Lung (tissue), 12 donors: ENCODE results near the gene DYRK4. TPM values are rescaled to one million over a fixed set of nuclear protein-coding genes. Genes with fewer than 3 reads are reported as not detected.

Source experiments
- ATAC-seq: fragments of 200-7000 bp; cut with Tn5 transposase; one replicate; pipeline ENCODE4 v1.9.1; 2020; ENCODE audit warnings: moderate number of reproducible peaks; ENCODE audit not compliant: insufficient read depth, low FRiP score
- DNase-seq, 3 donors: peaks; one replicate each; pipeline ENCODE4 v3.0.0-alpha.2; 2013 to 2017
- H3K27ac ChIP-seq, 2 donors: one replicate each; pipeline ENCODE4 v1.5.1; 2013; ENCODE audit warnings: mild to moderate bottlenecking in 2 of 2, moderate library complexity in 2 of 2, control low read depth in 1 of 2, inconsistent platforms in 1 of 2, low read depth in 1 of 2, low read length in 1 of 2
- H3K27me3 ChIP-seq, 3 donors: one replicate each; pipeline ENCODE4 v1.5.1; 2013; ENCODE audit warnings: low read length in 2 of 3; ENCODE audit not compliant: control insufficient read depth in 3 of 3, insufficient read depth in 3 of 3
- H3K36me3 ChIP-seq, 4 donors: one replicate each; pipeline ENCODE4 v1.5.1; 2013; ENCODE audit warnings: low read length in 4 of 4, mild to moderate bottlenecking in 1 of 4, moderate library complexity in 1 of 4; ENCODE audit not compliant: control insufficient read depth in 4 of 4, insufficient read depth in 4 of 4
- H3K4me1 ChIP-seq, 5 donors: one replicate each; pipeline ENCODE4 v1.5.1; 2013; ENCODE audit warnings: low read length in 5 of 5, mild to moderate bottlenecking in 2 of 5, moderate library complexity in 1 of 5; ENCODE audit not compliant: control insufficient read depth in 5 of 5, insufficient read depth in 5 of 5
- H3K4me3 ChIP-seq: one replicate; pipeline ENCODE4 v1.5.1; 2013; ENCODE audit warnings: mild to moderate bottlenecking, control low read depth, moderate library complexity
- H3K9ac ChIP-seq, 2 donors: one replicate each; pipeline ENCODE4 v1.5.1; 2013; ENCODE audit warnings: low read length in 2 of 2, control low read depth in 1 of 2; ENCODE audit not compliant: insufficient read depth in 1 of 2
- H3K9me3 ChIP-seq, 4 donors: one replicate each; pipeline ENCODE4 v1.5.1; 2013; ENCODE audit warnings: low read length in 3 of 4, mild to moderate bottlenecking in 1 of 4, moderate library complexity in 1 of 4; ENCODE audit not compliant: control insufficient read depth in 4 of 4, insufficient read depth in 3 of 4
- WGBS, 2 donors: extraction: QIAGEN DNeasy Blood & Tissue Kit; methylation state at CpG; one replicate each; pipeline ENCODE4 v1.1.7; 2013; 5-methylcytosine and 5-hydroxymethylcytosine counted together
- polyA plus RNA-seq, 2 donors: library from polyadenylated mRNA; stranded (reverse); fragments of 200-250 nt; gene quantifications; one replicate each; pipeline ENCODE4 v1.2.1, GENCODE V29; 2013
- total RNA-seq, 2 donors: library from RNA; depleted of rRNA in 1 of 2; stranded (reverse); fragments of >200 nt in 1 of 2; gene quantifications; one replicate each; pipeline ENCODE4 v1.2.1, GENCODE V29; 2014 to 2021
- TF ChIP-seq, protein P1 (sequence below): IDR thresholded peaks from 2 replicates; pipeline ENCODE4 v1.5.1; 2012; ENCODE audit warnings: mild to moderate bottlenecking; ENCODE audit errors: control extremely low read depth, extremely low read depth
- donor health status: control.
- donor health status: control.
- donor health status: Bipolar disorder and iron deficiency.
- donor health status: healthy.
- donor health status: DM: yes; HTN: yes; CAD: no.

Gene DYRK4
- total and polyA plus RNA-seq, 4 donors: 27.8 to 80.2 (median 31.3) TPM

DNA sequence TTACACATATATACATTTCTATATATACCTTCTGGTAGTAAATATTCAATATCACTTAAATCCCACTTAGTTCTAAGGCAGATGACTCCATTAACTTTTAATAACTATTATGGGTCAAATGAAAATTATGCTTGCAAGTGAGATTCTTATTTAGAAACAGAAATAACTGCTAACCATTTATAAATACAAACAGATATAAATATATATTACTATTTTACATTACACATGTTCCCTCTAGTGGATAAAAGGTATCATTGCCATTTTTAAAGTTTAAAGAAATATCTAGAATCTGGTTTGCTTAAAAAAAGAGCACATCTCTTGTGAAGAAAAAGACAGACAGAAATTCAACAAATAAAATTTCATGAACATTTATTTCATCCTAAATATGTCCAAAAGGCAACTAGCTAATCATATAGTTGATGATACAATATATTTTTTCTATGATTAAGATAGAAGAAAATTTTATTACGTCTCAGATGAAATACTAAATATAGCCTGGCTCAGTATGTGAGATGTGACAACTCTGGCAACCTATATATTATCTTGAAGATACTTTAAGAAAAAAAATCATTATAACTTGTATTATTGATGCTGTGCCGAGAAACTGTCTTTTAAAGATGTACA, 35.0 kb upstream of the DYRK4 start:
- no peaks in the 10 kb centered on the region for H3K9me3 ChIP-seq
- no peak overlapping the region for H3K27ac ChIP-seq
- no peaks in the 10 kb centered on the region for H3K27me3 ChIP-seq
- TF ChIP-seq, protein P1, sequence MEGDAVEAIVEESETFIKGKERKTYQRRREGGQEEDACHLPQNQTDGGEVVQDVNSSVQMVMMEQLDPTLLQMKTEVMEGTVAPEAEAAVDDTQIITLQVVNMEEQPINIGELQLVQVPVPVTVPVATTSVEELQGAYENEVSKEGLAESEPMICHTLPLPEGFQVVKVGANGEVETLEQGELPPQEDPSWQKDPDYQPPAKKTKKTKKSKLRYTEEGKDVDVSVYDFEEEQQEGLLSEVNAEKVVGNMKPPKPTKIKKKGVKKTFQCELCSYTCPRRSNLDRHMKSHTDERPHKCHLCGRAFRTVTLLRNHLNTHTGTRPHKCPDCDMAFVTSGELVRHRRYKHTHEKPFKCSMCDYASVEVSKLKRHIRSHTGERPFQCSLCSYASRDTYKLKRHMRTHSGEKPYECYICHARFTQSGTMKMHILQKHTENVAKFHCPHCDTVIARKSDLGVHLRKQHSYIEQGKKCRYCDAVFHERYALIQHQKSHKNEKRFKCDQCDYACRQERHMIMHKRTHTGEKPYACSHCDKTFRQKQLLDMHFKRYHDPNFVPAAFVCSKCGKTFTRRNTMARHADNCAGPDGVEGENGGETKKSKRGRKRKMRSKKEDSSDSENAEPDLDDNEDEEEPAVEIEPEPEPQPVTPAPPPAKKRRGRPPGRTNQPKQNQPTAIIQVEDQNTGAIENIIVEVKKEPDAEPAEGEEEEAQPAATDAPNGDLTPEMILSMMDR: peak; percentile 56
- 95 to 99% methylated on average over 2 of the region's 2 CpGs for WGBS, 2 donors
- DNase-seq: peak in 2 of 3 donors; percentile 32 to 37
- no peak overlapping the region for H3K4me3 ChIP-seq
- H3K36me3 ChIP-seq: peaks cover 3 to 22% (median 5%) of the 10 kb centered on the region in 4 donors
- H3K4me1 ChIP-seq: no peaks in the 10 kb centered on the region
- H3K9ac ChIP-seq: no peak overlapping the region
- no peak for ATAC-seq

DNA sequence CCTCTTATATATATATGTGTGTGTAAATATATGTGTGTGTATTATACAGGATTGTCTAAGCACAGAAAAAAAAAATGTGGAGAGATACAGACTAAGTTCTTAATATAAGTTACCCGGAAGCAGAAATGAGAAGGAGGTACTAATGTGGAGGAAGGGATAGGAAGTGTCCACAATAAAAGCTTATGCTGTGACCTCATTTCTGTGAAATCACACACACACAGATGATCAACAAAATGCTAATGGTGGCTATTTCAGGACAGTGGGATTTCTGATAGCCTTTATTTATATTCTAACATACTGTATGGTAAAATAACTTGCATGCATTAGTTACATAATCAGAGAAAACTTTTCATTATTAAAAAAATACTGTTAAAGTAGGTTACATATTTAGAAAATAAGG, 31.8 kb upstream of the DYRK4 start:
- 74 to 77% methylated on average over 1 of the region's 1 CpG for WGBS, 2 donors
- H3K9ac ChIP-seq: no peak overlapping the region
- no peak overlapping the region for H3K4me3 ChIP-seq
- TF ChIP-seq, protein P1: no peak
- DNase-seq (no peak), ATAC-seq (no peak)
- H3K36me3 ChIP-seq: peaks cover 0 to 15% (median 8%) of the 10 kb centered on the region in 4 donors
- H3K27me3 ChIP-seq: no peaks in the 10 kb centered on the region
- H3K27ac ChIP-seq: no peak overlapping the region
- no peaks in the 10 kb centered on the region for H3K4me1 ChIP-seq
- H3K9me3 ChIP-seq: no peaks in the 10 kb centered on the region

DNA sequence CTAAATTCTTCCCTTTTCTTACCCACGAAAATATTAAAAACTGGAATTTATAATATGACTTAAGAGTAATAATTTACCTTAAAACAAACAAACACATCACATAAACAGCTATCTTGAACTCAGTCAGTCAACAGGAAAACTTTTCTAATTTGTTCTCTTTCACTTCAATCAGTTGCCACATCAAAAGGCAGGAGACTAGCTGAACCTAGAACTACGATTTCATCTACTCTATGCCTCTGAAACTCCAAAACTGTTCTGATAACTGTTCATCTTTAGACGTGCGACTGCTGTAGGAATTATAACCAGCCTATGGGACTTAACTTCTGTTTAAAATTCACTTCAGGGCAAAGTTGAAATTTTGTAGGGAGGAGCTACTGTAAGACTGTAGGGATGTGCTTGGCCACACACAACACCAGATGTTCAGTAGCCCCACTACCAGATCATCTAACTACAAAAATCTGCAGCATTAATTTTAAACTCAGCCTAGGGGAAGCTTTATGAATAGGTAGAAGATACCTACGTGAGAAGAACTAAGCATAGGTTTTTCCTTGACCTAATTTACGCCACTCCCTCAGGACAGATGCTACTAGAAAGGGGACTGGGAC, 30.9 kb upstream of the DYRK4 start:
- H3K4me3 ChIP-seq: no peak overlapping the region
- no peaks in the 10 kb centered on the region for H3K27me3 ChIP-seq
- H3K9me3 ChIP-seq: no peaks in the 10 kb centered on the region
- peaks cover 0 to 13% (median 8%) of the 10 kb centered on the region in 4 donors for H3K36me3 ChIP-seq
- no peaks in the 10 kb centered on the region for H3K4me1 ChIP-seq
- TF ChIP-seq, protein P1: no peak
- no peak overlapping the region for H3K9ac ChIP-seq
- 87 to 88% methylated on average over 6 of the region's 6 CpGs for WGBS, 2 donors
- H3K27ac ChIP-seq: no peak overlapping the region
- no peak for ATAC-seq
- DNase-seq: no peak
